Adipose tissue (tissue), 3 donors: Measurements from ENCODE around the gene SCAF11. TPM values are rescaled to one million over a fixed set of nuclear protein-coding genes. Genes with fewer than 3 reads are reported as not detected.

Source experiments
- H3K27ac ChIP-seq: one replicate; pipeline ENCODE4 v1.5.1; 2013; ENCODE audit warnings: low read depth, low read length
- WGBS, 3 donors: extraction: QIAGEN DNeasy Blood & Tissue Kit; methylation state at CpG; one replicate each; pipeline ENCODE4 v1.1.7; 2013; 5-methylcytosine and 5-hydroxymethylcytosine counted together
- polyA plus RNA-seq, 3 donors: library from polyadenylated mRNA; stranded (reverse); fragments of 200-250 nt; gene quantifications; one replicate each; pipeline ENCODE4 v1.2.3, GENCODE V29; 2013
- donor health status: healthy with polysubstance abuse.
- donor health status: Bipolar disorder and iron deficiency.
- donor health status: healthy.

SCAF11 gene
- polyA plus RNA-seq, 3 donors = 14.6 to 31.5 (median 21.0) TPM

DNA sequence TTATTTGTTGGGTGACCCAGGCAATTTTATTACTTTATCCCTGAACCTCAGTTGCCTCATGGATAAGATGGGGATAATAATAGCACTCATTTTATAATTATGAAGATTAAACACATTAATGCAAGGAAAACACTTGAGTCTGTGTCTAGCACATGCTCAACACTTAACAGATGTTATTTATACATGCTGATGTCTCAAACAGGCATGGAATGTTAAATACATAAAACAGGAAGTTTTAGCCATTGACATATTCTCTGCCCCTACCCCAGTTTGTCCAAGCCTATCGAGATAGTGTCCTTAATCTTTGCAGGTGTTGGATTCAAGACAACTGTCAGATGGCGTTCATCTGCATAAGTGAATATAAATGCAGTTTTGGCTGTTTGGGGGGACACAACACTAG, 109.8 kb downstream of the SCAF11 start:
- 82 to 87% (median 84%) methylated on average over 2 of the region's 2 CpGs for WGBS, 3 donors
- H3K27ac ChIP-seq = no peak overlapping the region

DNA sequence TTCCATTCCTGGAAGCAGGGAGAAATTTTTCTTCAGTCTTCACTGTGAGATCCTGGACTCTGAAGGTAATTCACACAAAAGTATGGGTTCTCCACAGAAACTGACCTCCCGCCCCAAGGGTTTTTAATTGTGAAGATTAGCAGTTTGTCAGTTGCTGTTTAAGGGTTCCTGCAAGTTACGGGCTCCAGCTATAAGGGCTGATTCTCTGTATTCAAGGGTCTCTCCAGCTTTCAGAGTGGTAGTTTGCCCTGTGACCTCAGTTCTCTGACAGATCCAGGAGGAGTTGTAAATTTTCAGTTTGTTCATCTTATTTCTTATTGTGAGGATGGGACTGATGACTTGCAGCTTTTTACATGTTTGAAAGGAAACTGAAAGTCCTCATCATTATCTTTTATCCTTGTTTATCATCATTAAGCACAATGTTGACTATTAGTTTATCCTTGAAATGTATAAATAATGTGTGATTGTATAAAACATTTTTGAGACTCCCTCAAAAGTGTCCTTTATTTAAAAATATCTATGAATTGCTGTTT, 110.9 kb downstream of the SCAF11 start:
- WGBS, 3 donors = 88 to 99% (median 90%) methylated on average over 2 of the region's 2 CpGs
- H3K27ac ChIP-seq = no peak overlapping the region

DNA sequence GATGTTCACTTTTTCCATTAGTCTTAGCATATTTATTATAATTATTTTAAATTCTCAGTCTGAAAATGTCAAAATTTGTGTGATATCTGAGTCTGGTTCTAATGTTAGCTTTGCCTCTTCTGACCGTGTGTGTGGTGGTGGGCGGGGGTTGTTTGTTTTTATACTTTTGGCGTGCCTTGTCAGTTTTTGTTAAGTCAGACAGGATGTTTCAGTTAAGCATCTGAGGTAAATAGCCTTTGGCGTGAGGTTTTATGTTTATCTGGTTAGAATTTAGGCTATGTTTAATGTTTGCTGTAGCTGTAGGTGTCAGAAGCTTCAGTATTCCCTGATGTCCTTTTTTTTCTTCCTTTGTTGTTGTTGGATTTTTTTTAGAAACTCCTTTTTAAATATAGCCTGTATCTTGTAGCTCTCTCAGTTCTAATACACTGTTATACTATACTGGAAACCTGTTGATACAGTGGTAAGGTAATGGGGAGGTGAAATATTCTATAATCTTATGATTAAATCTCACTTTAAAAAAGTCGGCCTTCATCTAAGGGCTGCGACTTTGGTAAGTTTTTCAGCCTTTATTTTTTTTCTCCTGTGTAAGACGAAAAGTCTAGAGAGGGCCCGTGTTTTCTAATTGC, 111.6 kb downstream of the SCAF11 start:
- WGBS, 3 donors = 45 to 52% (median 49%) methylated on average over 8 of the region's 8 CpGs
- H3K27ac ChIP-seq = no peak overlapping the region

DNA sequence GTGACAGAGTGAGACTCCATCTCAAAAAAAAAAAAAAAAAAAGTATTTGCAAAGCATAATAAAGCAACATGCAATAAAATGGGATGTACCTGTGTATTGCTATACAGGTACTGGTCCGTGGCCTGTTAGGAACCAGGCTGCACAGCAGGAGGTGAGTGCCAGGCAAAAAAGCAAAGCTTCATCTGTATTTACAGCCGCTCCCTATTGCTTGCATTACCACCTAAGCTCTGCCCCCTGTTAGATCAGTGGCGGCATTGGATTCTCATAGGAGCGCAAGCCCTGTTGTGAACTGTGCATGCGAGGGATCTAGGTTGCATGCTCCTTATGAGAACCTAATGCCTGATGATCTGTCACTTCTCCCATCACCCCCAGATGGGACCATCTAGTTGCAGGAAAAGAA, 113.3 kb downstream of the SCAF11 start:
- WGBS, 3 donors = 99 to 100% (median 99%) methylated on average over 5 of the region's 5 CpGs
- no peak overlapping the region for H3K27ac ChIP-seq

DNA sequence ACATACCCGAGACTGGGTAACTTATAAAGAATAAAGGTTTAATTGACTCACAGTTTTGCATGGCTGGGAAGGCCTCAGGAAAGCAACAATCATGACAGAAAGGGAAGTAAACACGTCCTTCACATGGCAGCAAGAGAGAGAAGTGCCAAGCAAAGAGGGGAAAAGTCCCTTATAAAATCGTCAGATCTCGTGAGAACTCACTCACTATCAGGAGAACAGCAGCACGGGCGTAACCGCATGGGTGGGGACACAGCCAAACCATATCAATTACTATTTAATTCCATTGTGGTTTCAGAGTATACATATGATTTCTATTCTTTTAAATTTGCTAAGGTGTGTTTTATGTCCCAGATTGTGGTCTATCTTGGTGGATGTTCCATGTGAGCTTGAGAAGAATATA, 117.9 kb downstream of the SCAF11 start:
- WGBS, 3 donors = 79 to 83% (median 82%) methylated on average over 7 of the region's 7 CpGs
- no peak overlapping the region for H3K27ac ChIP-seq
